Activated CD4-positive, CD25-positive, alpha-beta regulatory T cell (primary cell): ENCODE results near the gene RGPD3.
"Not testable (repeated sequence)": the region's sequence is repeated elsewhere in the genome, so short reads cannot be mapped to it uniquely, and the experiment has no call there.

ENCODE experiments used
- DNase-seq, 4 experiments: peaks; one replicate each; lab custom pipeline; 2025; lab: John Stamatoyannopoulos, UW

Gene RGPD3

GRCh38 chr2:106468107-106468506 is at the start of gene RGPD3:
Gene RGPD3 (minus strand): TSS chr2:106468413. CDS start chr2:106468288, 125 bp downstream.
- DNase-seq = not testable (repeated sequence)

- DNase-seq = no peak
Measured at GRCh38 chr2:106517329-106517728, 49.1 kb upstream of the RGPD3 start.

GRCh38 chr2:106516864-106517263 is 48.7 kb upstream of the RGPD3 start:
- no peak for DNase-seq

GRCh38 chr2:106516436-106516835 is 48.2 kb upstream of the RGPD3 start:
- DNase-seq = no peak

- not testable (repeated sequence) for DNase-seq
Measured at GRCh38 chr2:106514827-106515226, 46.6 kb upstream of the RGPD3 start.

- DNase-seq = not testable (repeated sequence)
Measured at GRCh38 chr2:106513391-106513790, 45.2 kb upstream of the RGPD3 start.

- DNase-seq = not testable (repeated sequence)
Measured at GRCh38 chr2:106511934-106512333, 43.7 kb upstream of the RGPD3 start.

GRCh38 chr2:106511476-106511901 is 43.3 kb upstream of the RGPD3 start:
- DNase-seq = not testable (repeated sequence)

GRCh38 chr2:106510791-106511190 is 42.6 kb upstream of the RGPD3 start:
- not testable (repeated sequence) for DNase-seq

GRCh38 chr2:106509374-106509770 is 41.2 kb upstream of the RGPD3 start:
- DNase-seq = not testable (repeated sequence)

GRCh38 chr2:106508660-106509373 is 40.6 kb upstream of the RGPD3 start:
- DNase-seq = not testable (repeated sequence)

- not testable (repeated sequence) for DNase-seq
Measured at GRCh38 chr2:106506002-106506687, 37.9 kb upstream of the RGPD3 start.

GRCh38 chr2:106504787-106505186 is 36.6 kb upstream of the RGPD3 start:
- DNase-seq = not testable (repeated sequence)

GRCh38 chr2:106504192-106504591 is 36.0 kb upstream of the RGPD3 start:
- not testable (repeated sequence) for DNase-seq

- DNase-seq = not testable (repeated sequence)
Measured at GRCh38 chr2:106502351-106502750, 34.1 kb upstream of the RGPD3 start.

GRCh38 chr2:106500350-106500749 is 32.1 kb upstream of the RGPD3 start:
- DNase-seq = not testable (repeated sequence)

- not testable (repeated sequence) for DNase-seq
Measured at GRCh38 chr2:106498549-106498948, 30.3 kb upstream of the RGPD3 start.

- DNase-seq = not testable (repeated sequence)
Measured at GRCh38 chr2:106492913-106493312, 24.7 kb upstream of the RGPD3 start.

- not testable (repeated sequence) for DNase-seq
Measured at GRCh38 chr2:106492399-106492798, 24.2 kb upstream of the RGPD3 start.

GRCh38 chr2:106489701-106490100 is 21.5 kb upstream of the RGPD3 start:
- not testable (repeated sequence) for DNase-seq

- DNase-seq = not testable (repeated sequence)
Measured at GRCh38 chr2:106487386-106488191, 19.4 kb upstream of the RGPD3 start.
